Endodermal cell (in vitro differentiated cells): ENCODE data around the gene ZNF775. TPM values are rescaled to one million over a fixed set of nuclear protein-coding genes. Genes with fewer than 3 reads are reported as not detected.

ENCODE experiments used
- DNase-seq: peaks from one replicate; pipeline ENCODE4 v3.0.0-alpha.2; 2017
- H3K27ac ChIP-seq: 2 replicates; pipeline ENCODE4 v1.5.1; 2013; ENCODE audit warnings: mild to moderate bottlenecking, low read depth, low read length, moderate library complexity
- H3K27me3 ChIP-seq: 2 replicates; pipeline ENCODE4 v1.6.1; 2013; ENCODE audit warnings: mild to moderate bottlenecking, low read length, moderate library complexity; ENCODE audit not compliant: insufficient read depth, control insufficient read depth, poor library complexity, severe bottlenecking
- H3K36me3 ChIP-seq: 2 replicates; pipeline ENCODE4 v1.7.0; 2013; ENCODE audit warnings: mild to moderate bottlenecking, low read length, moderate library complexity; ENCODE audit not compliant: control insufficient read depth, insufficient read depth
- H3K4me1 ChIP-seq: one replicate; pipeline ENCODE4 v1.7.0; 2013; ENCODE audit warnings: low read length; ENCODE audit not compliant: control insufficient read depth, insufficient read depth
- H3K4me3 ChIP-seq: 2 replicates; pipeline ENCODE4 v1.5.1; 2013; ENCODE audit warnings: mild to moderate bottlenecking, low read length, moderate library complexity
- H3K9ac ChIP-seq: 2 replicates; pipeline ENCODE4 v1.6.1; 2013; ENCODE audit warnings: mild to moderate bottlenecking, low read length, moderate library complexity; ENCODE audit not compliant: poor library complexity, severe bottlenecking; ENCODE audit errors: extremely low read depth
- H3K9me3 ChIP-seq: 2 replicates; pipeline ENCODE4 v1.6.1; 2013; ENCODE audit warnings: mild to moderate bottlenecking, low read length, moderate library complexity; ENCODE audit not compliant: control insufficient read depth
- H3K27ac Mint-ChIP-seq: 2 replicates; pipeline ENCODE4 v1.8.0; 2020; ENCODE audit warnings: mixed read lengths
- H3K27me3 Mint-ChIP-seq: 2 replicates; pipeline ENCODE4 v1.8.0; 2021; ENCODE audit warnings: mild to moderate bottlenecking, mixed read lengths; ENCODE audit not compliant: insufficient read depth
- H3K36me3 Mint-ChIP-seq: 2 replicates; pipeline ENCODE4 v1.8.0; 2020; ENCODE audit warnings: low read depth, mixed read lengths
- H3K4me1 Mint-ChIP-seq: 2 replicates; pipeline ENCODE4 v1.8.0; 2020; ENCODE audit warnings: mixed read lengths
- H3K4me3 Mint-ChIP-seq: 2 replicates; pipeline ENCODE4 v1.8.0; 2020; ENCODE audit warnings: mild to moderate bottlenecking, moderate library complexity, mixed read lengths
- H3K9me3 Mint-ChIP-seq: 2 replicates; pipeline ENCODE4 v1.8.0; 2020; ENCODE audit warnings: mild to moderate bottlenecking, mixed read lengths
- CTCF ChIP-seq: fragments of 200-600 bp; sonication (generic); conservative IDR thresholded peaks from 2 replicates; pipeline ENCODE4 v1.5.0; 2021; ENCODE audit warnings: antibody characterized with exemption, mild to moderate bottlenecking
- WGBS, 2 experiments: methylation state at CpG; one replicate each; pipeline versions ENCODE4 v1.1.5 to v1.1.7; 2013; ENCODE audit warnings: missing lambda C conversion rate in 2 of 2, mixed read lengths in 1 of 2; ENCODE audit not compliant: insufficient coverage in 1 of 2, insufficient read length in 1 of 2; 5-methylcytosine and 5-hydroxymethylcytosine counted together
- total RNA-seq, 2 donors: library from RNA; stranded (reverse); fragmentation: NEBNext Ultra II Directional in 1 of 2; extraction: Animal tissue kit (Norgen Biotek cat#: 25700) in 1 of 2; gene quantifications; 2 replicates in 1 of 2; 3 replicates in 1 of 2; pipeline ENCODE4 v1.2.1, GENCODE V29; 2021

ZNF775 gene
- total RNA-seq, 2 donors from 2014 or later: 10.0 to 11.3 TPM

- no peak for DNase-seq
- H3K36me3 ChIP-seq: peaks cover 22% of the 10 kb centered on the region
- H3K4me1 ChIP-seq: peaks cover 12% of the 10 kb centered on the region
- no peaks in the 10 kb centered on the region for H3K27me3 ChIP-seq
- Mint-ChIP-seq H3K27ac (peak overlapping the region; percentile 91), H3K27me3 (no peaks in the 10 kb centered on the region), H3K4me1 (peaks cover 18% of the 10 kb centered on the region), H3K4me3 (peak overlapping the region; percentile 97), H3K9me3 (no peaks in the 10 kb centered on the region), H3K36me3 (peaks cover 14% of the 10 kb centered on the region)
- no peak for TF ChIP-seq CTCF
- peak overlapping the region; percentile 88 for H3K4me3 ChIP-seq
- WGBS, 2 experiments: 60 to 77% methylated on average over 5 to 8 of the region's 8 CpGs
- H3K9ac ChIP-seq: peak overlapping the region; percentile 96
- H3K9me3 ChIP-seq: no peaks in the 10 kb centered on the region
- peak overlapping the region; percentile 96 for H3K27ac ChIP-seq
Measured at GRCh38 chr7:150367677-150368095, 11.4 kb upstream of the ZNF775 start.

- H3K27me3 Mint-ChIP-seq: no peaks in the 10 kb centered on the region
- H3K4me1 Mint-ChIP-seq: peaks cover 24% of the 10 kb centered on the region
- H3K27ac ChIP-seq: peak within 1 kb of the TSS; percentile 96
- TF ChIP-seq CTCF: no peak
- peaks cover 12% of the 10 kb centered on the region for H3K4me1 ChIP-seq
- DNase-seq: peak; percentile 95
- peaks cover 27% of the 10 kb centered on the region for H3K36me3 ChIP-seq
- H3K27me3 ChIP-seq: no peaks in the 10 kb centered on the region
- peaks cover 20% of the 10 kb centered on the region for H3K36me3 Mint-ChIP-seq
- WGBS, 2 experiments: 5 to 15% methylated on average over 22 to 85 of the region's 85 CpGs
- peak within 1 kb of the TSS; percentile 100 for H3K27ac Mint-ChIP-seq
- H3K4me3 Mint-ChIP-seq: peak within 1 kb of the TSS; percentile 97
- H3K9me3 ChIP-seq: no peaks in the 10 kb centered on the region
- H3K9me3 Mint-ChIP-seq: no peaks in the 10 kb centered on the region
- peak within 1 kb of the TSS; percentile 88 for H3K4me3 ChIP-seq
- peak within 1 kb of the TSS; percentile 96 for H3K9ac ChIP-seq
Measured at GRCh38 chr7:150368096-150368883, 10.8 kb upstream of the ZNF775 start, which contains the start of gene REPIN1. Gene REPIN1, plus strand, starts transcription at chr7:150368822. Its CDS starts 890 bp downstream, at chr7:150369712.

- Histone ChIP-seq H3K4me1 (peaks cover 20% of the 10 kb centered on the region), H3K27ac (peak overlapping the region; percentile 96), H3K9ac (peak overlapping the region; percentile 96), H3K4me3 (peak overlapping the region; percentile 88), H3K36me3 (peaks cover 35% of the 10 kb centered on the region), H3K27me3 (no peaks in the 10 kb centered on the region), H3K9me3 (no peaks in the 10 kb centered on the region)
- 0% methylated on average over 8 to 57 of the region's 58 CpGs for WGBS, 2 experiments
- Mint-ChIP-seq H3K27me3 (no peaks in the 10 kb centered on the region), H3K27ac (peak overlapping the region; percentile 100), H3K4me1 (peaks cover 32% of the 10 kb centered on the region), H3K36me3 (peaks cover 27% of the 10 kb centered on the region), H3K9me3 (no peaks in the 10 kb centered on the region), H3K4me3 (peak overlapping the region; percentile 97)
- DNase-seq: peak; percentile 94
- no peak for TF ChIP-seq CTCF
Measured at GRCh38 chr7:150368884-150369747, 10.0 kb upstream of the ZNF775 start.
